Lower lobe of right lung (tissue), 2 donors: ENCODE results near the gene NTN5. TPM values are rescaled to one million over a fixed set of nuclear protein-coding genes. Genes with fewer than 3 reads are reported as not detected.
"Not testable (repeated sequence)": the region's sequence is repeated elsewhere in the genome, so short reads cannot be mapped to it uniquely, and the experiment has no call there.

Experiments
- ATAC-seq, 2 donors: fragments of 200-7000 bp; cut with Tn5 transposase; one replicate each; pipeline ENCODE4 v1.9.1; 2020 to 2022; ENCODE audit warnings: mild to moderate bottlenecking in 2 of 2, moderate library complexity in 2 of 2
- DNase-seq: peaks from one replicate; pipeline ENCODE4 v3.0.0-alpha.2; 2020
- H3K27ac ChIP-seq: fragments of 200-600 bp; one replicate; pipeline ENCODE4 v1.8.0; 2022
- H3K27me3 ChIP-seq: fragments of 200-600 bp; one replicate; pipeline ENCODE4 v1.8.0; 2022; ENCODE audit warnings: low read depth
- H3K36me3 ChIP-seq: fragments of 200-600 bp; one replicate; pipeline ENCODE4 v1.8.0; 2022; ENCODE audit warnings: mild to moderate bottlenecking
- H3K4me1 ChIP-seq: fragments of 200-600 bp; one replicate; pipeline ENCODE4 v1.8.0; 2022
- H3K4me3 ChIP-seq: fragments of 200-600 bp; one replicate; pipeline ENCODE4 v1.8.0; 2022; ENCODE audit warnings: mild to moderate bottlenecking
- H3K9me3 ChIP-seq: fragments of 200-600 bp; one replicate; pipeline ENCODE4 v1.8.0; 2022
- CTCF ChIP-seq: fragments of 200-600 bp; IDR thresholded peaks from one replicate; pipeline ENCODE4 v1.8.0; 2022; ENCODE audit warnings: antibody characterized with exemption, mild to moderate bottlenecking
- intact Hi-C: fragments of 100-400 bp; cut with DNase I; formaldehyde crosslinking; loops from one replicate; pipeline ENCODE4 v1.11.0; 2022
- total RNA-seq: library from RNA; stranded (reverse); fragmentation: NEBNext Ultra II Directional; extraction: Animal tissue kit (Norgen Biotek cat#: 25700); gene quantifications from one replicate; pipeline ENCODE4 v1.2.1, GENCODE V29; 2021
- donor health status: DM: no; HTN: yes; CAD: no; lungs with severe emphysema.

The NTN5 gene
- total RNA-seq, 1 donor from 2014 or later = 0.24 TPM

GRCh38 chr19:48718711-48719231 lies 46.0 kb upstream of the NTN5 start:
- Histone ChIP-seq H3K27ac (no peak overlapping the region), H3K9me3 (no peaks in the 10 kb centered on the region), H3K4me1 (peaks cover 59% of the 10 kb centered on the region), H3K27me3 (no peaks in the 10 kb centered on the region), H3K4me3 (no peak overlapping the region), H3K36me3 (peaks cover 16% of the 10 kb centered on the region)
- intact Hi-C loops = no loop called here
- ATAC-seq (no peak), DNase-seq (no peak)
- no peak for TF ChIP-seq CTCF

GRCh38 chr19:48718106-48718505 lies 45.3 kb upstream of the NTN5 start:
- H3K4me1 ChIP-seq = peaks cover 60% of the 10 kb centered on the region

GRCh38 chr19:48716562-48717291 lies 43.9 kb upstream of the NTN5 start:
- Histone ChIP-seq H3K4me3 (peak overlapping the region; percentile 38), H3K36me3 (peaks cover 3% of the 10 kb centered on the region)
- ATAC-seq = no peak

More at GRCh38 chr19:48718106-48718505, 45.3 kb upstream of the NTN5 start:
- H3K9me3 ChIP-seq, H3K27ac ChIP-seq, intact Hi-C loops, H3K4me3 ChIP-seq, DNase-seq, H3K27me3 ChIP-seq, ATAC-seq: not testable (repeated sequence)
- peaks cover 12% of the 10 kb centered on the region for H3K36me3 ChIP-seq

GRCh38 chr19:48715681-48716171 lies 42.9 kb upstream of the NTN5 start:
- Histone ChIP-seq H3K27ac (peak overlapping the region; percentile 41), H3K4me1 (peaks cover 45% of the 10 kb centered on the region), H3K4me3 (peak overlapping the region; percentile 38), H3K36me3 (no peaks in the 10 kb centered on the region), H3K27me3 (no peaks in the 10 kb centered on the region), H3K9me3 (no peaks in the 10 kb centered on the region)
- no peak for TF ChIP-seq CTCF
- intact Hi-C loops = no loop called here
- no peak for DNase-seq
- no peak for ATAC-seq

More at GRCh38 chr19:48716562-48717291, 43.9 kb upstream of the NTN5 start:
- peak; percentile 52 for DNase-seq
- intact Hi-C loops = no loop called here
- Histone ChIP-seq H3K27me3 (no peaks in the 10 kb centered on the region), H3K27ac (peak overlapping the region; percentile 43), H3K4me1 (peaks cover 54% of the 10 kb centered on the region), H3K9me3 (no peaks in the 10 kb centered on the region)
- no peak for TF ChIP-seq CTCF

- Histone ChIP-seq H3K36me3 (no peaks in the 10 kb centered on the region), H3K27me3 (no peaks in the 10 kb centered on the region), H3K27ac (peak overlapping the region; percentile 82), H3K9me3 (no peaks in the 10 kb centered on the region), H3K4me3 (peak overlapping the region; percentile 81), H3K4me1 (peaks cover 45% of the 10 kb centered on the region)
- ATAC-seq (no peak), DNase-seq (peak; percentile 49)
- TF ChIP-seq CTCF = no peak
- intact Hi-C loops = no loop called here
These were observed 42.2 kb upstream of the NTN5 start for GRCh38 chr19:48714759-48715675.
